AG09309 (cell line): Measurements from ENCODE around the gene CELA2A.
"Not testable (repeated sequence)": the region's sequence is repeated elsewhere in the genome, so short reads cannot be mapped to it uniquely, and the experiment has no call there.

Experiments
- DNase-seq: peaks from one replicate; pipeline ENCODE4 v3.0.0-alpha.2; 2010; ENCODE audit warnings: low read depth
- H3K4me3 ChIP-seq: 2 replicates; pipeline ENCODE4 v1.5.1; 2011; ENCODE audit warnings: mild to moderate bottlenecking, low read depth, low read length, moderate library complexity; ENCODE audit not compliant: control insufficient read depth
- CTCF ChIP-seq: IDR thresholded peaks from 2 replicates; pipeline ENCODE4 v1.5.1; 2011; ENCODE audit warnings: mild to moderate bottlenecking, low read depth, low read length, inconsistent platforms; ENCODE audit not compliant: insufficient read depth, control insufficient read depth; ENCODE audit errors: missing control alignments

Gene CELA2A

GRCh38 chr1:15515022-15515663 lies 58.6 kb downstream of the CELA2A start:
- no peak overlapping the region for H3K4me3 ChIP-seq
- DNase-seq = no peak
- no peak for TF ChIP-seq CTCF

GRCh38 chr1:15519625-15520024 lies 63.1 kb downstream of the CELA2A start:
- no peak for TF ChIP-seq CTCF
- DNase-seq = no peak
- no peak overlapping the region for H3K4me3 ChIP-seq

- DNase-seq, H3K4me3 ChIP-seq: not testable (repeated sequence)
Measured at GRCh38 chr1:15521206-15521906, 64.8 kb downstream of the CELA2A start.
